Astrocyte (in vitro differentiated cells and primary cell): ENCODE results near the gene TYROBP.

Experiments
- EZH2 ChIP-seq: IDR thresholded peaks from 2 replicates; pipeline ENCODE4 v1.6.1; 2012; ENCODE audit warnings: mild to moderate bottlenecking, low read length, inconsistent platforms; ENCODE audit not compliant: insufficient read depth
- TF ChIP-seq, protein P1 (sequence below): IDR thresholded peaks from 2 replicates; pipeline ENCODE4 v1.5.1; 2011; ENCODE audit warnings: low read depth, mild to moderate bottlenecking, inconsistent platforms, low read length, moderate library complexity; ENCODE audit not compliant: insufficient read depth

DNA sequence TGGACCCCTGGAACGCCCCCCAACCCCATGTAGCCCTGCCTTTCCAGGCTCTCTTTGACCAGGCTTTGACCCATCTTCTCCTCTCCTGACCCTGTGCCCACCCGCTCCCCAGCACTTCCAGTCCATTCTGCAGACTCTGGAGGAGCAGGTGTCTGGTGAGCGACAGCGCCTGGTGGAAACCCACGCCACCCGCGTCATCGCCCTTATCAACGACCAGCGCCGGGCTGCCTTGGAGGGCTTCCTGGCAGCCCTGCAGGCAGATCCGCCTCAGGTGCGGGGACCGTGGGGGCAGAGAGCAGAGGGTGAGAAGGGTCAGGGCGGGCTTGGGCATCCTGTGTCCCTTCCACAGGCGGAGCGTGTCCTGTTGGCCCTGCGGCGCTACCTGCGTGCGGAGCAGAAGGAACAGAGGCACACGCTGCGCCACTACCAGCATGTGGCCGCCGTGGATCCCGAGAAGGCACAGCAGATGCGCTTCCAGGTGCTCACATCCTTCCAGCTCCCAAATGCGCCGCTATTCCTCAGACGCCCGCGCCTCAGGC, 33.6 kb downstream of the TYROBP start:
- TF ChIP-seq, protein P1, sequence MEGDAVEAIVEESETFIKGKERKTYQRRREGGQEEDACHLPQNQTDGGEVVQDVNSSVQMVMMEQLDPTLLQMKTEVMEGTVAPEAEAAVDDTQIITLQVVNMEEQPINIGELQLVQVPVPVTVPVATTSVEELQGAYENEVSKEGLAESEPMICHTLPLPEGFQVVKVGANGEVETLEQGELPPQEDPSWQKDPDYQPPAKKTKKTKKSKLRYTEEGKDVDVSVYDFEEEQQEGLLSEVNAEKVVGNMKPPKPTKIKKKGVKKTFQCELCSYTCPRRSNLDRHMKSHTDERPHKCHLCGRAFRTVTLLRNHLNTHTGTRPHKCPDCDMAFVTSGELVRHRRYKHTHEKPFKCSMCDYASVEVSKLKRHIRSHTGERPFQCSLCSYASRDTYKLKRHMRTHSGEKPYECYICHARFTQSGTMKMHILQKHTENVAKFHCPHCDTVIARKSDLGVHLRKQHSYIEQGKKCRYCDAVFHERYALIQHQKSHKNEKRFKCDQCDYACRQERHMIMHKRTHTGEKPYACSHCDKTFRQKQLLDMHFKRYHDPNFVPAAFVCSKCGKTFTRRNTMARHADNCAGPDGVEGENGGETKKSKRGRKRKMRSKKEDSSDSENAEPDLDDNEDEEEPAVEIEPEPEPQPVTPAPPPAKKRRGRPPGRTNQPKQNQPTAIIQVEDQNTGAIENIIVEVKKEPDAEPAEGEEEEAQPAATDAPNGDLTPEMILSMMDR = no peak
- TF ChIP-seq EZH2 = no peak
